Mammary epithelial cell (primary cell): ENCODE measurements around the gene ZBTB20.

Source experiments
- EZH2 ChIP-seq: IDR thresholded peaks from 2 replicates; pipeline ENCODE4 v1.6.1; 2012; ENCODE audit warnings: low read length, inconsistent platforms, borderline replicate concordance
- TF ChIP-seq, protein P1 (sequence below), 2 donors: IDR thresholded peaks in 1 of 2; conservative IDR thresholded peaks in 1 of 2; 2 replicates each; pipeline ENCODE4 v1.5.1; 2011 to 2012; ENCODE audit warnings: inconsistent platforms in 2 of 2, low read length in 2 of 2, mild to moderate bottlenecking in 2 of 2, control low read depth in 1 of 2, low read depth in 1 of 2; ENCODE audit not compliant: insufficient read depth in 1 of 2; ENCODE audit errors: extremely low read depth in 1 of 2

- TF ChIP-seq, protein P1, sequence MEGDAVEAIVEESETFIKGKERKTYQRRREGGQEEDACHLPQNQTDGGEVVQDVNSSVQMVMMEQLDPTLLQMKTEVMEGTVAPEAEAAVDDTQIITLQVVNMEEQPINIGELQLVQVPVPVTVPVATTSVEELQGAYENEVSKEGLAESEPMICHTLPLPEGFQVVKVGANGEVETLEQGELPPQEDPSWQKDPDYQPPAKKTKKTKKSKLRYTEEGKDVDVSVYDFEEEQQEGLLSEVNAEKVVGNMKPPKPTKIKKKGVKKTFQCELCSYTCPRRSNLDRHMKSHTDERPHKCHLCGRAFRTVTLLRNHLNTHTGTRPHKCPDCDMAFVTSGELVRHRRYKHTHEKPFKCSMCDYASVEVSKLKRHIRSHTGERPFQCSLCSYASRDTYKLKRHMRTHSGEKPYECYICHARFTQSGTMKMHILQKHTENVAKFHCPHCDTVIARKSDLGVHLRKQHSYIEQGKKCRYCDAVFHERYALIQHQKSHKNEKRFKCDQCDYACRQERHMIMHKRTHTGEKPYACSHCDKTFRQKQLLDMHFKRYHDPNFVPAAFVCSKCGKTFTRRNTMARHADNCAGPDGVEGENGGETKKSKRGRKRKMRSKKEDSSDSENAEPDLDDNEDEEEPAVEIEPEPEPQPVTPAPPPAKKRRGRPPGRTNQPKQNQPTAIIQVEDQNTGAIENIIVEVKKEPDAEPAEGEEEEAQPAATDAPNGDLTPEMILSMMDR (conservative IDR thresholded peaks at IDR 0.05 in 1 of 2, IDR thresholded peaks at IDR 0.05 in 1 of 2; ENCODE audit: extremely low read depth in 1 of 2, insufficient read depth in 1 of 2, low read depth in 1 of 2, low read length in 2 of 2) = no peak
- TF ChIP-seq EZH2 = no peak
These were observed 36.3 kb downstream of the ZBTB20 start for GRCh38 chr3:115110830-115111229.
